Measurements from ENCODE around the gene POMGNT2. TPM values are rescaled to one million over a fixed set of nuclear protein-coding genes. Genes with fewer than 3 reads are reported as not detected.

POMGNT2 gene
- total RNA-seq, 1 experiment from 2014 or later, result 10.1 TPM

- Histone ChIP-seq H3K36me3 (ENCODE audit: control insufficient read depth, insufficient read depth, low read length) (no peaks in the 10 kb centered on the region), H3K4me1 (ENCODE audit: control insufficient read depth, insufficient read depth, low read length) (no peaks in the 10 kb centered on the region), H3K27me3 (ENCODE audit: control insufficient read depth, insufficient read depth, low read length) (no peaks in the 10 kb centered on the region), H3K27ac (ENCODE audit: low read length) (no peak overlapping the region), H3K4me3 (ENCODE audit: low read depth in 2 of 2, low read length in 2 of 2) (no peak overlapping the region), H3K9me3 (ENCODE audit: control insufficient read depth, insufficient read depth, low read depth, low read length) (no peaks in the 10 kb centered on the region)
- no peak for ATAC-seq
- CTCF ChIA-PET, result no interaction called here
- no TSS peak for BruUV-seq (replicated peaks)
- in situ Hi-C loops (cut with HindIII; ENCODE audit: low pct_unique_long_range_greater_than_20kb, low sequenced_read_pairs) (no loop called here), intact Hi-C loops (cut with micrococcal nuclease; ENCODE audit: unreplicated experiment) (no loop called here)
- POLR2A ChIA-PET, result no interaction called here
- TF ChIP-seq TCF7L2 (IDR thresholded peaks at IDR 0.05; ENCODE audit: low read depth, low read length) (no peak), SIN3A (IDR thresholded peaks at IDR 0.05; ENCODE audit: borderline replicate concordance, insufficient read depth, low read depth, low read length) (no peak), REST (IDR thresholded peaks at IDR 0.05; ENCODE audit: insufficient read depth in 1 of 2, low read depth in 2 of 2, low read length in 1 of 2) (no peak), POLR2AphosphoS5 (IDR thresholded peaks at IDR 0.05; ENCODE audit: low read depth, low read length) (no peak), CTCF (IDR thresholded peaks at IDR 0.05) (no peak)
- no peak for DNase-seq (ENCODE audit: low read depth, low spot score)
These were observed 26.1 kb downstream of the POMGNT2 start for GRCh38 chr3:43079536-43080332.

- no TSS peak for BruUV-seq (replicated peaks)
- ChIA-PET POLR2A (no interaction called here), CTCF (no interaction called here)
- no peaks in the 10 kb centered on the region for H3K27me3 ChIP-seq (ENCODE audit: control insufficient read depth, insufficient read depth, low read length)
- H3K4me3 ChIP-seq (ENCODE audit: low read depth in 2 of 2, low read length in 2 of 2), result no peak overlapping the region
- TF ChIP-seq POLR2AphosphoS5 (IDR thresholded peaks at IDR 0.05; ENCODE audit: low read depth, low read length) (no peak), SIN3A (IDR thresholded peaks at IDR 0.05; ENCODE audit: borderline replicate concordance, insufficient read depth, low read depth, low read length) (no peak), TCF7L2 (IDR thresholded peaks at IDR 0.05; ENCODE audit: low read depth, low read length) (no peak), CTCF (IDR thresholded peaks at IDR 0.05) (no peak), REST (IDR thresholded peaks at IDR 0.05; ENCODE audit: insufficient read depth in 1 of 2, low read depth in 2 of 2, low read length in 1 of 2) (no peak)
- intact Hi-C loops (cut with micrococcal nuclease; ENCODE audit: unreplicated experiment), result no loop called here
- H3K4me1 ChIP-seq (ENCODE audit: control insufficient read depth, insufficient read depth, low read length), result no peaks in the 10 kb centered on the region
- DNase-seq (ENCODE audit: low read depth, low spot score) (no peak), ATAC-seq (no peak)
- no peak overlapping the region for H3K27ac ChIP-seq (ENCODE audit: low read length)
- no peaks in the 10 kb centered on the region for H3K36me3 ChIP-seq (ENCODE audit: control insufficient read depth, insufficient read depth, low read length)
- H3K9me3 ChIP-seq (ENCODE audit: control insufficient read depth, insufficient read depth, low read depth, low read length), result no peaks in the 10 kb centered on the region
- in situ Hi-C loops (cut with HindIII; ENCODE audit: low pct_unique_long_range_greater_than_20kb, low sequenced_read_pairs), result no loop called here
These were observed 28.2 kb downstream of the POMGNT2 start for GRCh38 chr3:43077707-43078106.

Data from Panc1 (cell line).